ENCODE results near the gene GPR3.

GPR3 gene

DNA sequence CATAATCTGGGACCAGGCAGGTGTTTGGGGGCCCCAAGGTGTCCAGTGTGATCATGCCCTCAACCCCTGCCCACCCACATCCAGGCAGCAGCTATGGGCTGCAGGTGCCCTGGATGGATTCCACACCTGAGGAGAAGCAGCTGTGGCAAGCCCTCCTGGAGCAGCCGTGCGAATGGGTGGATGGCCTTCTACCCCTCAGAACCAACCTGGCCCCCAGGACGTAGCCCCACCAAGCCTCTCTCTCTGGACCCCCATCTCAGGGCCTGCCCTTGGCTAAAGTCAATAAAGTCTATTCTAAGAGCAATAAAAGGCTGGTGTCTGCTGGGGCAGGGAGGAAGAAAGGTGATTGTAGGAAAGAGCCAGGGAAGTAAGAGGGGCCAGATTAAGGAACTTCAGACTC, 38.8 kb upstream of the GPR3 start:
- Mint-ChIP-seq H3K4me3 (no peak overlapping the region), H3K27me3 (no peaks in the 10 kb centered on the region), H3K9me3 (no peaks in the 10 kb centered on the region), H3K36me3 (ENCODE audit: insufficient read depth) (peaks cover 34% of the 10 kb centered on the region), H3K27ac (peak overlapping the region in 1 of 2 donors; percentile 41), H3K4me1 (ENCODE audit: low read depth in 2 of 2) (peaks cover 7 to 32% of the 10 kb centered on the region in 2 donors)
- ATAC-seq (replicated peaks) (no peak), DNase-seq (no peak)

DNA sequence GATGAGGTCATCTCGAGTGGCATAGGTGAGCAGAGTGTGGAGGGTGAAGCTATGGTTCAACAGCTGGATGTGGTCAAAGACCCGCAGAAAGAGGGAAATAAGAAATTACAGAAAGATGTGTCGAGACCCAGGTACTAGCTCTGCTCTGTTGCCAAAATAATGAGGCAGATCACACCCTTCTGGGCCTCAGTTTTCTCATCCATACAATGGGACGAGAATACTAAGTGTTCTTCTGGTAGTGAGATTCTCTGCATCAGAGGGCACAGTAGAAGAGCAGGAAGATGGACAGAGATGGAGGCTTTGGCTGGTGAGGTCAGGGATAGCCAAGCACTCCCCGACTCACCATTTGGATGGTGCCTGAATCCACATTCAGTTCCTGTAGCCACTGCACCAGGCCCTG, 36.7 kb upstream of the GPR3 start:
- Mint-ChIP-seq H3K9me3 (no peaks in the 10 kb centered on the region), H3K4me1 (ENCODE audit: low read depth in 2 of 2) (peaks cover 24 to 47% of the 10 kb centered on the region in 2 donors), H3K36me3 (ENCODE audit: insufficient read depth) (peaks cover 34% of the 10 kb centered on the region), H3K27ac (peak overlapping the region; percentile 79 to 90), H3K27me3 (no peaks in the 10 kb centered on the region), H3K4me3 (peak overlapping the region; percentile 77 to 82)
- ATAC-seq (replicated peaks) (no peak), DNase-seq (no peak)

DNA sequence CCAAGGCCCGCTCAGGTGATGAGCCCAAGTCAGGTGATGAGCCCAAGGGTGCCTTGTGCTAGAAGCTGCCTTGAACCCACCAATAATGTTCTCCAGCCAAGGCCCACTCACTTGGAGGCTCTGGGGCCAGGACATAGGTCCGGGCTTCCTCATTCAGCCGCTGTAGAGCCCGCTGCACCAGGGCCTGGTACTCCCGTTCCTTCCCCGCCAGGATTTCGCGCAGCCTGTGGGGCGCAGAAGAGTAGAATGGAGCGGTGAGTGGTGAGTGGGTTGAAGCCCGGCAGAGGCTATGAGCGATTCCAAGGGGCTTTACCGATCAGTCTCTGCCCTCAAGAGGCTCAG, 36.2 kb upstream of the GPR3 start:
- DNase-seq (peak in 1 of 3 experiments; percentile 45), ATAC-seq (replicated peaks) (no peak)
- peaks cover 31% of the 10 kb centered on the region for H3K36me3 Mint-ChIP-seq (ENCODE audit: insufficient read depth)
- no peaks in the 10 kb centered on the region for H3K27me3 Mint-ChIP-seq
- no peaks in the 10 kb centered on the region for H3K9me3 Mint-ChIP-seq
- peaks cover 24 to 50% of the 10 kb centered on the region in 2 donors for H3K4me1 Mint-ChIP-seq (ENCODE audit: low read depth in 2 of 2)
- peak overlapping the region; percentile 79 to 90 for H3K27ac Mint-ChIP-seq
- peak overlapping the region; percentile 77 to 82 for H3K4me3 Mint-ChIP-seq

DNA sequence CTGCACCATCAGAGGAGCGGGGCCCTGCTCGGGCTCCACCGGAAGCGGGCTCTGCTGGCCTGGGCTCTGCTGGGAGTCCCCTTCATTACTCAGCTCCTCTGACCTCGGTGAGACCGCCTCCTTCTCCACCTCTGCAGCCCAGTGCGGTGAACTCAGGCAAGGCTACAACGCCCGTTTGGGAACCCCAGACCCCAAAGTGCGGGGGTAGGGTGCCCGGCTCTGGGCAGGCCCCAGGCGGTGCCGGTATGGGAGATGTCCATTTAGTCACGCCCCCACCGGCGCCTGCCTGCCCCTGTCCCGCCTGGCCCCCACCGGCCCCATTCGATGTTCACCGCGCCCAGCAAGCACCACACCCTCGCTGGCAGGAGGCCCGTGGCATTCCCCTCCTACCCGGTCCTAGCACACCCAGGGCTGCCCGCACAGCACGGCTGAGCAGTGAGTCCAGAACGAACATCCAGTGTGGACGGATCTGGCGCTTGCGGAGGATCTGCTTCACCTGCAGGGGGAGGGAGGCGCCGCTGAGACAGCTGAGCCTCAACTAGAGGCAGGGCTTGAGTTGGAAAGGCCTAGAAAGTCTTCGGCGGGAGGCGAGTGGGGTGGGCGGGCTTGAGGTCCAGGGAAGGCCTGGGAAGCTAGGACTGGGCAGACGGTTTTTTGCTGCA, 35.7 kb upstream of the GPR3 start:
- DNase-seq (peak; percentile 26 to 60 (median 57)), ATAC-seq (replicated peaks) (peak; percentile 75)
- peaks cover 28% of the 10 kb centered on the region for H3K36me3 Mint-ChIP-seq (ENCODE audit: insufficient read depth)
- H3K27ac Mint-ChIP-seq, result peak overlapping the region; percentile 79 to 90
- peaks cover 24 to 50% of the 10 kb centered on the region in 2 donors for H3K4me1 Mint-ChIP-seq (ENCODE audit: low read depth in 2 of 2)
- H3K27me3 Mint-ChIP-seq, result no peaks in the 10 kb centered on the region
- no peaks in the 10 kb centered on the region for H3K9me3 Mint-ChIP-seq
- peak overlapping the region; percentile 77 to 82 for H3K4me3 Mint-ChIP-seq

DNA sequence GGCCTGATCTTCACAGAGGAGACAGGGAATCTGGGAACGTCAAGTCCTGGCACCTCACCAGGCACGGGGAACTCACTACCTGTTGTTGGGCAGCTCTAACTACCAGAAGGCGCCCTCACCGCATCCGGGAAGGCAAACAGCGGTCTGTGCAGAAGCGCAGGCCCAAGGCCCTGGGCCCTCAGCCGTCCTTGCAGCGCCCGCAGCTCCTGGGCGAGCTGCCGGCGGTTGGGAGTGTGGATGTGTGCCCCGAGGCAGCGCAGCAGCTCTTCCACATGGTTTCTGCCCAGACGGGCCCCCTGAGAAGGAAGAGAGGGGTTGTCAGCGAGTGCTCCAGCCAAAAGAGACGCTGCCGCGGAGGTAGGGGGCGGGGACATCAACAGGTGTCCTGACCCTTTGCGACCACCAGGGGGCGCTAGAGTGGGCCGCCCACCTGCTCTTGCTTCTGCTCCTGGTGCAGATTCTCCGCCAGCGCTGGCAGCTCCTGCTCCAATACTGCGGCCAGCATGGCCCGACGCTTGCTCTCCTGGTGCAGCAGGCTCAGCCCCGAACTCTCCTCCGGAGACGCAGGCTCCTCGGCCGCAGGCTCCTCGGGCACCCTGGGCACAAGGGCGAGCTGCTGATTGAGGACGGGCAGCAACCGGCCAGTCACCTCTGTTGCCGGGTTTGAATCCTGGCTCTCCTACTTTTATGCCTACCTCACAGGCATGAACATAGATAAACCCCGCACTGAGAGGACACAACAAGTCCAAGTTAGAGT, 35.0 kb upstream of the GPR3 start:
- Mint-ChIP-seq H3K36me3 (ENCODE audit: insufficient read depth) (peaks cover 28% of the 10 kb centered on the region), H3K27me3 (no peaks in the 10 kb centered on the region), H3K4me1 (ENCODE audit: low read depth in 2 of 2) (peaks cover 24 to 50% of the 10 kb centered on the region in 2 donors), H3K4me3 (peak overlapping the region; percentile 77 to 82), H3K9me3 (no peaks in the 10 kb centered on the region), H3K27ac (peak overlapping the region; percentile 79 to 90)
- ATAC-seq (replicated peaks) (peak; percentile 54), DNase-seq (peak; percentile 74 to 82 (median 81))

DNA sequence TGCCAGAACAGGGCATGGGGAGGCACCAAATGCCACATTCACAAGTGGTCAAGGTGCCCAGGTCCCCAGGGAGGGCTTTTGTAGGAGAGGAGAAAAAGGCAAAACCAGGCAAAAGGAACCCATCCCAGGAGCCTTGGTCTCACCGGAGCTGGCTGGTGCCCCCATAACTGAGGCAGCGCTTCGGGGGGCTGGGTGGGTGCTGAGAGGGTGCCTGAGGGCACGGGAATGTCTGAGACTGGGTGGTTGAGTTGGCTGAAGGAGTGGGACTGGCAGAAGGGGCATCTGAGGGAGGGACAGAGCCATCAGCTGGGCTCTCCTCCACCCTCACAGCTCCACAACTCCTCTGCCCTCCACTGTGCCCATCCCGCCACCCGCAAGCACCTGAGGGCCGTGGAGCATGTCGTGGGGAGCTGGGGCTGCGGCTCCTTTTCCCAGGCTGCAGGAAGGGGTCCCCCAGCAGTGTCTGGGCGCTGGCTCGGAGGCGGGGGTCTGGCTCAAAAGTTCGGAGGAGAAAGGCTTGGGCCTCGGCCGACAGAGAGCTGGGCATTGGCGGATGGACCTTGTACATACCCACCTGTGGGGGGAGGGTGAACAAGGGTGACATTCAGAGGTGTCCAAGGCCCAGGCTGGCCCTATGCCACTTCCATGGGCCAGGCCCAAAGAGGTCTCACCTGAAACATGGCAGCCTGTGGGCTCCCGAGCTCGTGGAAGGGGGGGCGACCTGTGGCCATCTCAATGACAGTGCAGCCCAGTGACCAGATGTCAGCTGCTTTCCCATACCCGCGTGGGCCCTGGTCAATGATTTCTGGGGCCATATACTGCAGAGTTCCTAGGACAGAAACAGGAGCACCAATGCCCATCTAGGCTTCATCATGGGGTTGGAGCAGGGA, 34.1 kb upstream of the GPR3 start:
- H3K9me3 Mint-ChIP-seq, result no peaks in the 10 kb centered on the region
- peaks cover 24 to 50% of the 10 kb centered on the region in 2 donors for H3K4me1 Mint-ChIP-seq (ENCODE audit: low read depth in 2 of 2)
- H3K36me3 Mint-ChIP-seq (ENCODE audit: insufficient read depth), result peaks cover 28% of the 10 kb centered on the region
- H3K4me3 Mint-ChIP-seq, result peak overlapping the region; percentile 77 to 82
- DNase-seq, result no peak
- no peaks in the 10 kb centered on the region for H3K27me3 Mint-ChIP-seq
- H3K27ac Mint-ChIP-seq, result no peak overlapping the region
- no peak for ATAC-seq (replicated peaks)

DNA sequence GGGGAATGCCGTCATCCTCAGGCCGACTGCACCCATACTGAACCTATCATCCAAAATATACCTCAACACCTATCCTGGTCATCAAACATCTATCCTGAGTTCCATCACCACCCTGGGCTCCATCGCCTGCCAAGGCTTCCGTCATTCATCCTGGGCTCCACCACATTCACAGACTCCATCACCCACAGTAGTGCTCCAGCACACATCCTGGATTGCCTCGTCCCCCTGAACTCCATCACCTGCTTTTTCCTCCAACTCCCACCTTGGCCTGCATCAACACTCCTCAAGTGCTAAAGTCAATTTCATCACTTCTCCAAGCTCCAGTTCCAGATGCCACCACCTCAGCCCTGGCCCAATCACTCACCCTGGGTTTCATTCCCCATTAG, 33.5 kb upstream of the GPR3 start:
- Mint-ChIP-seq H3K4me1 (ENCODE audit: low read depth in 2 of 2) (peaks cover 24 to 54% of the 10 kb centered on the region in 2 donors), H3K27ac (no peak overlapping the region), H3K4me3 (peak overlapping the region; percentile 65 to 84), H3K9me3 (no peaks in the 10 kb centered on the region), H3K36me3 (ENCODE audit: insufficient read depth) (peaks cover 28% of the 10 kb centered on the region), H3K27me3 (no peaks in the 10 kb centered on the region)
- no peak for DNase-seq
- no peak for ATAC-seq (replicated peaks)

DNA sequence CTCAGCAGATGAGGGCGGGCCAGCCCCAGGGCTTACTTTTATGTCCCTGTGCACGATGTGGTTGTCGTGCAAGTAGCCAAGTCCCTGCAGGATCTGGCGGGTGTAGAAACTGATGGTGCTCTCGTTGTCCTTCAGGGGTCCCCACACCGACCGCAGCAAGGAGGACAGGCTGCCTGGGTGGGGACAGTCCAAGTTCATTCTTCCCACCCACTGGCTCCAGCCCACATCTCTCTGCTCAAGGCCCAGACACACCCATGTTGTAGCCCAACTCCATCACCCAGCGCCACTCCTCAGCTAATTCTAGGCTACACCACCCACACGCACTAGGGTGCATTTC, 32.6 kb upstream of the GPR3 start:
- H3K9me3 Mint-ChIP-seq, result no peaks in the 10 kb centered on the region

DNA sequence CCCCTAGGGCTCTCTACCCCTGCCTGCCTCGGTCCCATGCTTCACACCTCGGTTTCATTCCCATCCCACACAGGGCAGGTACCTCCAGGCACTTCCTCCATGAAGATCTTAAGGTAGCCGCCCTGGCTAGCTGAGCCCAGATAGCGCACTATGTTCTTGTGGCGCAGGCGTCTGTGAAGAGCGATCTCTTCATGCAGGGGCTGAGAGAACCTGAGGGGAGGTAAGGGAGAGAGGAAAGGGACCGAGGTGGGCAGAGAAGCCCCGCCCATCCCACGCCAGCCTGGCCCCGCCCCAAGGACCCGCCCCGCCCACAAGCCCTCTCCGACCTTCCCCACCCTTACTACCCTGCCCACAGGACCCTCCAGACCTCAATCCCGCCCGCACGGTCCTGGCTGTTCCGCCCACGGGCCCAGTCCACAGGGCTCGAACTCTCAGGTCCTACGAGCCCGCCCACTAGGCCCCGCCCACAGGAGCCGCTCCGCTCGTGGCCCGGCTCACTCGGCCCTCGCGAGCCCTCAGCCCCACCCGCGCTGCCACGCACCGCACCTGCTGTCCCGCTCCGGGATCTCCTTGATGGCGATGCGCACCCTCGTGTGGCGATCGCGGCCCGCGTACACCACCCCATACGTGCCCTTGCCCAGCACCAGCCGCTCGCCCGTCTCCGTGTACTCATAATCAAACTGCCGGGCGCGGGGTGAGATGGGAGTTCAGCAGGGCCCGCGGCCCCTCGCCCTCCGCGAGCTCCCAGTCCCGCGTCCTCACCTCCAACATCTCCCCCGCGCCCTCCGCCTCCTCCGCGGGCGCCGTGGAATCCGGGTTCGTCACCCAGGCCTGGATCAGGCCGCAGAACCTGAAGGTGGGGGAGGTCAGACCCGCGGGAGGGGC, 32.0 kb upstream of the GPR3 start:
- Mint-ChIP-seq H3K4me3 (peak overlapping the region; percentile 65 to 84), H3K27me3 (no peaks in the 10 kb centered on the region), H3K27ac (peak overlapping the region; percentile 57 to 74), H3K36me3 (ENCODE audit: insufficient read depth) (peaks cover 24% of the 10 kb centered on the region), H3K9me3 (no peaks in the 10 kb centered on the region), H3K4me1 (ENCODE audit: low read depth in 2 of 2) (peaks cover 27 to 64% of the 10 kb centered on the region in 2 donors)
- ATAC-seq (replicated peaks), result peak; percentile 15
- peak in 2 of 3 experiments; percentile 44 to 45 for DNase-seq

More for the DNA sequence above, 32.6 kb upstream of the GPR3 start:
- DNase-seq (no peak), ATAC-seq (replicated peaks) (no peak)
- peak overlapping the region in 1 of 2 donors; percentile 74 for H3K27ac Mint-ChIP-seq
- H3K4me1 Mint-ChIP-seq (ENCODE audit: low read depth in 2 of 2), result peaks cover 24 to 61% of the 10 kb centered on the region in 2 donors
- H3K4me3 Mint-ChIP-seq, result peak overlapping the region; percentile 65 to 84
- no peaks in the 10 kb centered on the region for H3K27me3 Mint-ChIP-seq
- H3K36me3 Mint-ChIP-seq (ENCODE audit: insufficient read depth), result peaks cover 28% of the 10 kb centered on the region

DNA sequence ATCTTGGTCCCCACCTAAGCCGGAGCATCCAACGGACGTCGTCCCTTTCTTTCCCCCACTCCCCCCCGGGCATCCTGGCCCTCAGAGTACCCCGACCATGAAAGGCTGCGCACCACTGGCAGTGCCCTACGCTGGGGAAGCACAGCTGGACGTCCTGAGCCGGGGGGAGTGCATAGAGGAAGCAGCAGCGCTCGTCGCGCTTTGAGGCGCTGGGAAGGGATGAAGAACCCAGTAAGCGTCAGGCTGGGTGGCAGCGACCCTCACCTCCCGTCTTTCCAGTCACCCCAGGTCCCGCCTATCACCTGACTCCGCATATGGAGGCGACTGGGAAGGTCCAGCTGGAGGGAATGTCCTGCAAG, 31.4 kb upstream of the GPR3 start:
- no peak for ATAC-seq (replicated peaks)
- peaks cover 30 to 62% of the 10 kb centered on the region in 2 donors for H3K4me1 Mint-ChIP-seq (ENCODE audit: low read depth in 2 of 2)
- DNase-seq, result no peak
- H3K36me3 Mint-ChIP-seq (ENCODE audit: insufficient read depth), result peaks cover 25% of the 10 kb centered on the region
- peak overlapping the region; percentile 65 to 84 for H3K4me3 Mint-ChIP-seq
- no peaks in the 10 kb centered on the region for H3K9me3 Mint-ChIP-seq
- H3K27ac Mint-ChIP-seq, result no peak overlapping the region
- H3K27me3 Mint-ChIP-seq, result no peaks in the 10 kb centered on the region

DNA sequence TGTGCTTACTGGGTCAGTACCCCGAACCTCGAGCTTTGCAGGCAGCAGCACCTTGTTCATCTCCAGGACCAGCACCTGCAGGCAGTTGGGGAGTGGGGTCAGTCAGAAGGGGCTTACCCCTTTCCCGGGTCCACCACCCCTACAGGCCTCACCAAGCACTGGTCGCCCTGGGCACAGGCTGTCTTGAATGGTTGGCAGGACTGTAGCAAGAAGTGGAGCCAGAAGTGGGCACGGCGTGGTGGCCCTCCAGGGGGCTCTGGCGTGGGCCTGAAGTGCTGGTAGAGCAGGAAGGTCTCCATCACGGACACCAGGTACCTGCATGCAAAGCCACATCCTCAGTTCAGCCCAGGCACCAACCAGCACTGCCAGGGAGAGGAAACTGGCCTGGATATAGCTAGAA, 30.9 kb upstream of the GPR3 start:
- Mint-ChIP-seq H3K4me3 (peak overlapping the region; percentile 65 to 84), H3K4me1 (ENCODE audit: low read depth in 2 of 2) (peaks cover 30 to 57% of the 10 kb centered on the region in 2 donors), H3K9me3 (no peaks in the 10 kb centered on the region), H3K27ac (peak overlapping the region in 1 of 2 donors; percentile 41), H3K27me3 (no peaks in the 10 kb centered on the region), H3K36me3 (ENCODE audit: insufficient read depth) (peaks cover 25% of the 10 kb centered on the region)
- ATAC-seq (replicated peaks), result no peak
- no peak for DNase-seq

DNA sequence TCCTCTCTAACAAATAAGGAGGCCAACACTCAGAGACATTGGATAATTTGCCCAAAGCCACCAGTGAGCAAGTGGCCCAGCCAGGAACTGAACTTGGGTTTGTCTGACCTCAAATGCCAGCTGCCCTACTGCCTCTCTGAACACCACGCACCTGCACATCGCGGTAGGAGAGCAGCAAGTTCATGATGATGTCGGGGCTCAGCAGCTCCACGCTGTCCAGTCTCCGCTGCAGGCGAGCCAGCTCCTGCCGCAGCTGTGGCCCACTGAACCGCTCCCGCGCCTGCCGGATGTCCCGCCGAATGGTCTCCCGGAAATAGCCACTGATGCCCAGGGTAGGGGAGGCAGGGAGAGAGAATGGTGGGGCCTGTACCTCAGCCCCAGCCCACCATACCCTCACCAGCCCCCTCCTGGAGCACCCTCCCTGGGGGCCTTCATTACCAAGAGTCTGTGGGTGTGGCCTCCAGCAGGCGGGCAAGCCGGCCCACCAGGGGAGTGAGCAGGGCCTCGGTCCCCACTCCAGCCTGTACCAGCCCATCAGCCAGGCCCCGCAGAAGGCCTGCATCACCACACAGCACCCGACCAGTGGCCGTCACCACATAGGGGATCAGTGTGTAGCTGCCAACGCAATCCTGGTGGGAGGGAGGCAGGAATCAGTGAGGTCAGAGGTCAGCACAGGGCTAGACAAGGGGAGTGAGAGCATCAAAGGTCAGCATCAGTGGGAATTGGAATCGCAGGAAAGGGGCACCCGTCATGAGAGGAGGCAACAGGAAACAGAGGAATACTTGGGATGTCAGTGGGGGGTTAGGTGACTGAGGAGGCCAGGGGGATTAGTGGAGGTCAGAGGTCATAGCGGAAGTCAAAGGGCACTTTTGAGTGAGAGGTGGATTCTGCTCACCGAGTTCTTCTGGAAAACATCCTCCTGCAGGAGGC, 28.4 kb upstream of the GPR3 start:
- Mint-ChIP-seq H3K4me3 (peak overlapping the region; percentile 35 to 51), H3K4me1 (ENCODE audit: low read depth in 2 of 2) (peaks cover 27 to 45% of the 10 kb centered on the region in 2 donors), H3K27ac (peak overlapping the region in 1 of 2 donors; percentile 72)

More for the DNA sequence above, 28.4 kb upstream of the GPR3 start:
- H3K27me3 Mint-ChIP-seq, result no peaks in the 10 kb centered on the region
- no peaks in the 10 kb centered on the region for H3K9me3 Mint-ChIP-seq
- DNase-seq (no peak), ATAC-seq (replicated peaks) (no peak)
- H3K36me3 Mint-ChIP-seq (ENCODE audit: insufficient read depth), result peaks cover 14% of the 10 kb centered on the region

Measured in effector memory CD8-positive, alpha-beta T cell (primary cell).